Activated naive CD8-positive, alpha-beta T cell treated with anti-CD3 and anti-CD28 coated beads, Interleukin-2, amount 10 ng/mL, durations not matched to agents 7 days and 5 days (primary cell): ENCODE data around the gene SMC1B. TPM values are rescaled to one million over a fixed set of nuclear protein-coding genes. Genes with fewer than 3 reads are reported as not detected.
"Not testable (repeated sequence)": the region's sequence is repeated elsewhere in the genome, so short reads cannot be mapped to it uniquely, and the experiment has no call there.

Experiments used
- ATAC-seq: fragments of 150-1000 bp; cut with Tn5 transposase; one replicate; pipeline ENCODE4 v1.10.0; 2021; ENCODE audit warnings: low read depth, moderate library complexity
- POLR2A ChIA-PET: fragments of 350-600 bp; sonication (Branson Sonifier 250); formaldehyde crosslinking; loops from one replicate; lab custom pipeline; 2021; ENCODE audit warnings: antibody characterized with exemption; lab: Charles Lee
- DNase-seq: peaks from one replicate; pipeline ENCODE4 v3.0.0; 2021
- H3K27ac Mint-ChIP-seq: one replicate; pipeline ENCODE4 v1.8.0; 2022; ENCODE audit warnings: mild to moderate bottlenecking, mixed read lengths
- H3K27me3 Mint-ChIP-seq: one replicate; pipeline ENCODE4 v1.8.0; 2022; ENCODE audit warnings: mild to moderate bottlenecking, moderate library complexity, mixed read lengths
- H3K36me3 Mint-ChIP-seq: one replicate; pipeline ENCODE4 v1.8.0; 2021; ENCODE audit warnings: mild to moderate bottlenecking, mixed read lengths
- H3K4me1 Mint-ChIP-seq: one replicate; pipeline ENCODE4 v1.8.0; 2021; ENCODE audit warnings: mixed read lengths
- H3K4me3 Mint-ChIP-seq: one replicate; pipeline ENCODE4 v1.8.0; 2022; ENCODE audit warnings: mild to moderate bottlenecking, moderate library complexity, mixed read lengths
- H3K9me3 Mint-ChIP-seq: one replicate; pipeline ENCODE4 v1.8.0; 2021; ENCODE audit warnings: mixed read lengths
- total RNA-seq, 2 experiments: library from RNA; stranded (reverse); gene quantifications; one replicate each; pipeline ENCODE4 v1.2.3, GENCODE V29; 2021

Gene SMC1B
- total RNA-seq, 2 experiments from 2014 or later: 2.4 to 2.5 TPM

- ATAC-seq (no peak), DNase-seq (no peak)
- Mint-ChIP-seq H3K4me3 (no peak overlapping the region), H3K36me3 (peaks cover 31% of the 10 kb centered on the region), H3K27me3 (no peaks in the 10 kb centered on the region), H3K4me1 (peaks cover 9% of the 10 kb centered on the region), H3K9me3 (no peaks in the 10 kb centered on the region), H3K27ac (no peak overlapping the region)
- POLR2A ChIA-PET: no interaction called here
Measured at GRCh38 chr22:45329530-45329936, 83.9 kb downstream of the SMC1B start.

GRCh38 chr22:45328822-45329529 is 84.4 kb downstream of the SMC1B start:
- Mint-ChIP-seq H3K27ac (no peak overlapping the region), H3K36me3 (peaks cover 25% of the 10 kb centered on the region), H3K9me3 (no peaks in the 10 kb centered on the region), H3K4me1 (peaks cover 4% of the 10 kb centered on the region), H3K27me3 (no peaks in the 10 kb centered on the region), H3K4me3 (no peak overlapping the region)
- ATAC-seq (no peak), DNase-seq (no peak)
- POLR2A ChIA-PET: interaction anchor here (1.1 kb wide), 1 partner anchor 84 kb away, joined by 4 read pairs; the partner anchor contains the start of genes RIBC2 and SMC1B

- H3K27ac Mint-ChIP-seq: not testable (repeated sequence)
- peaks cover 32% of the 10 kb centered on the region for H3K36me3 Mint-ChIP-seq
Measured at GRCh38 chr22:45328261-45328660, 85.1 kb downstream of the SMC1B start.

GRCh38 chr22:45324311-45324711 is 89.1 kb downstream of the SMC1B start:
- Mint-ChIP-seq H3K9me3 (no peaks in the 10 kb centered on the region), H3K27ac (no peak overlapping the region), H3K4me3 (no peak overlapping the region), H3K27me3 (no peaks in the 10 kb centered on the region), H3K4me1 (peaks cover 17% of the 10 kb centered on the region), H3K36me3 (peaks cover 38% of the 10 kb centered on the region)
- ATAC-seq (no peak), DNase-seq (no peak)
- POLR2A ChIA-PET: no interaction called here

More at GRCh38 chr22:45328261-45328660, 85.1 kb downstream of the SMC1B start:
- not testable (repeated sequence) for H3K4me1 Mint-ChIP-seq, H3K27me3 Mint-ChIP-seq, H3K4me3 Mint-ChIP-seq, DNase-seq, ATAC-seq, H3K9me3 Mint-ChIP-seq
- POLR2A ChIA-PET: interaction anchor here (1.1 kb wide), 1 partner anchor 85 kb away, joined by 4 read pairs; the partner anchor contains the start of genes RIBC2 and SMC1B

- Mint-ChIP-seq H3K36me3 (peaks cover 38% of the 10 kb centered on the region), H3K27me3 (no peaks in the 10 kb centered on the region), H3K9me3 (no peaks in the 10 kb centered on the region), H3K27ac (peak overlapping the region; percentile 9), H3K4me3 (no peak overlapping the region), H3K4me1 (peaks cover 21% of the 10 kb centered on the region)
- POLR2A ChIA-PET: interaction anchor here (2.1 kb wide), 1 partner anchor 18 kb away, joined by 4 read pairs; no protein-coding TSS in a partner anchor
- DNase-seq: no peak
- no peak for ATAC-seq
Measured at GRCh38 chr22:45323695-45324094, 89.7 kb downstream of the SMC1B start.

- Mint-ChIP-seq H3K27ac (no peak overlapping the region), H3K9me3 (no peaks in the 10 kb centered on the region), H3K4me3 (no peak overlapping the region), H3K36me3 (peaks cover 38% of the 10 kb centered on the region), H3K27me3 (no peaks in the 10 kb centered on the region), H3K4me1 (peaks cover 26% of the 10 kb centered on the region)
- DNase-seq (no peak), ATAC-seq (no peak)
- POLR2A ChIA-PET: interaction anchor here (0.7 to 2.1 kb wide), 3 partner anchors 11 to 18 kb away, joined by 3 to 4 read pairs (median 3); no protein-coding TSS in a partner anchor
Measured at GRCh38 chr22:45322873-45323525, 90.4 kb downstream of the SMC1B start.

GRCh38 chr22:45321827-45322226 is 91.6 kb downstream of the SMC1B start:
- Mint-ChIP-seq H3K9me3 (no peaks in the 10 kb centered on the region), H3K27ac (peak overlapping the region; percentile 15), H3K36me3 (peaks cover 33% of the 10 kb centered on the region), H3K4me1 (peaks cover 36% of the 10 kb centered on the region), H3K27me3 (no peaks in the 10 kb centered on the region), H3K4me3 (no peak overlapping the region)
- POLR2A ChIA-PET: interaction anchor here (2.1 kb wide), 1 partner anchor 20 kb away, joined by 4 read pairs; no protein-coding TSS in a partner anchor
- DNase-seq (no peak), ATAC-seq (no peak)

GRCh38 chr22:45320357-45320976 is 92.9 kb downstream of the SMC1B start:
- DNase-seq: no peak
- H3K4me3 Mint-ChIP-seq: no peak overlapping the region
- ATAC-seq: no peak
- H3K9me3 Mint-ChIP-seq: no peaks in the 10 kb centered on the region
- H3K27ac Mint-ChIP-seq: peak overlapping the region; percentile 99
- peaks cover 40% of the 10 kb centered on the region for H3K4me1 Mint-ChIP-seq
- H3K27me3 Mint-ChIP-seq: no peaks in the 10 kb centered on the region
- peaks cover 26% of the 10 kb centered on the region for H3K36me3 Mint-ChIP-seq
- POLR2A ChIA-PET: interaction anchor here (1.2 to 4.9 kb wide), 2 partner anchors 10 to 93 kb away, joined by 3 to 28 read pairs; partner anchors contain the start of genes RIBC2 and SMC1B

GRCh38 chr22:45319324-45319685 is 94.1 kb downstream of the SMC1B start:
- no peak for ATAC-seq
- H3K4me1 Mint-ChIP-seq: peaks cover 47% of the 10 kb centered on the region
- POLR2A ChIA-PET: interaction anchor here (0.6 to 4.9 kb wide), 7 partner anchors 10 to 156 kb away, joined by 3 to 28 read pairs (median 8); partner anchors contain the start of genes FAM118A, NUP50, RIBC2 and SMC1B
- H3K27ac Mint-ChIP-seq: peak overlapping the region; percentile 99
- no peaks in the 10 kb centered on the region for H3K9me3 Mint-ChIP-seq
- peak overlapping the region; percentile 86 for H3K4me3 Mint-ChIP-seq
- DNase-seq: peak; percentile 46
- H3K36me3 Mint-ChIP-seq: peaks cover 21% of the 10 kb centered on the region
- no peaks in the 10 kb centered on the region for H3K27me3 Mint-ChIP-seq

GRCh38 chr22:45318558-45319323 is 94.7 kb downstream of the SMC1B start:
- Mint-ChIP-seq H3K27ac (peak overlapping the region; percentile 99), H3K4me3 (peak overlapping the region; percentile 86), H3K9me3 (no peaks in the 10 kb centered on the region), H3K4me1 (peaks cover 51% of the 10 kb centered on the region), H3K27me3 (no peaks in the 10 kb centered on the region), H3K36me3 (peaks cover 19% of the 10 kb centered on the region)
- peak; percentile 69 for ATAC-seq
- DNase-seq: peak; percentile 66
- POLR2A ChIA-PET: interaction anchor here (0.6 to 4.9 kb wide), 9 partner anchors 9 to 155 kb away, joined by 3 to 28 read pairs (median 4); partner anchors contain the start of genes FAM118A, NUP50, RIBC2 and SMC1B

GRCh38 chr22:45318168-45318557 is 95.2 kb downstream of the SMC1B start:
- Mint-ChIP-seq H3K27me3 (no peaks in the 10 kb centered on the region), H3K9me3 (no peaks in the 10 kb centered on the region), H3K27ac (peak overlapping the region; percentile 99), H3K36me3 (peaks cover 13% of the 10 kb centered on the region), H3K4me3 (peak overlapping the region; percentile 86), H3K4me1 (peaks cover 53% of the 10 kb centered on the region)
- peak; percentile 74 for DNase-seq
- POLR2A ChIA-PET: interaction anchor here (0.7 to 4.9 kb wide), 8 partner anchors 8 to 154 kb away, joined by 3 to 28 read pairs (median 6); partner anchors contain the start of genes FAM118A, NUP50, RIBC2 and SMC1B
- peak; percentile 86 for ATAC-seq

GRCh38 chr22:45317551-45318167 is 95.7 kb downstream of the SMC1B start:
- peaks cover 15% of the 10 kb centered on the region for H3K36me3 Mint-ChIP-seq
- ATAC-seq: peak; percentile 3
- peak overlapping the region; percentile 86 for H3K4me3 Mint-ChIP-seq
- POLR2A ChIA-PET: interaction anchor here (0.9 to 4.9 kb wide), 7 partner anchors 8 to 154 kb away, joined by 3 to 28 read pairs (median 8); partner anchors contain the start of genes FAM118A, NUP50, RIBC2 and SMC1B
- H3K27ac Mint-ChIP-seq: peak overlapping the region; percentile 99
- no peaks in the 10 kb centered on the region for H3K9me3 Mint-ChIP-seq
- no peaks in the 10 kb centered on the region for H3K27me3 Mint-ChIP-seq
- DNase-seq: peak; percentile 43
- H3K4me1 Mint-ChIP-seq: peaks cover 55% of the 10 kb centered on the region
